NCI-H187 treated with DMSO at 0.1 percent for 48 hours (cell line): ENCODE measurements around the gene CCNE1.

ENCODE experiments used
- DNase-seq: peaks from one replicate; lab custom pipeline; 2025; lab: John Stamatoyannopoulos, UW

Gene CCNE1

GRCh38 chr19:29811125-29812079 is at the start of gene CCNE1:
Gene CCNE1 (plus strand): TSS chr19:29811991. CDS start chr19:29812556, 565 bp downstream.
- DNase-seq = no peak

- no peak for DNase-seq
Measured at GRCh38 chr19:29763196-29763595, 48.6 kb upstream of the CCNE1 start.

DNA sequence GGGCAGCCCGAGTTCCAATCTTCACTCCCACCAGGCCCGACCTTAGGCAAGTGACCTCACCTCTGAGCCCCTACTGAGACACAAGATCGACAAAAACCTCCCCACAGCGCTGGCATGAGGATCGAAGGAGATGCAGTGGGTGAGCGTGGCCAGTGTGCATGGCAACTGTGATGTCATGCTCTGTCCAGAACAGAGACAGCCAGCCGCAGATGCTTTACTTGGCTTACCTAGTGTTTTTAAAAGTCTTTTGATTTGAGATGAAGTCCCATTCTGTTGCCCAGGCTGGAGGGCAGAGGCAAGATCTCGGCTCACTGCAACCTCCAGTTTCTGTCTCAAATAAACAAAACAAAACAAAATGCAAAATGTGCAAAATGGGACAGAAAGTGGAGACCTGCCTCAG is 47.4 kb upstream of the CCNE1 start:
- DNase-seq = no peak

DNA sequence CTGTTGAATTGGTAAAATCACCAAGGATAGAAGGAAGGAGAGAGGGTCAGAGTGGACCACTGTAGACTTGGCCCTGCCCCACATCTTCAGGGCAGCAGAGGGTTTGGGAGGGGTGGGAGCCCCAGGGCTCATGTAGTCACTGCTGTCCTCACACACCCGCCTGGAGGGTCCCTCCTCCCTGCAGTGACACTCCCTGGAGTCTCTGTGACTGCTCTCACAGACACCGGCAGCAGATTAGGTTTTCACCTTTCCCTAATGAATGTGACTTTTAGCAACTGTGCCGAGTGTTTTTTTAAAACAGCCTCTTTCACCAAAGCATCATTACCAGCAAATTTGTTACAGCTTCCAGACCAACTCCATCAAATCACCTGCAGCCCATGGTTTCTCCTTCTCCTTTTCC is 45.7 kb upstream of the CCNE1 start:
- no peak for DNase-seq

DNA sequence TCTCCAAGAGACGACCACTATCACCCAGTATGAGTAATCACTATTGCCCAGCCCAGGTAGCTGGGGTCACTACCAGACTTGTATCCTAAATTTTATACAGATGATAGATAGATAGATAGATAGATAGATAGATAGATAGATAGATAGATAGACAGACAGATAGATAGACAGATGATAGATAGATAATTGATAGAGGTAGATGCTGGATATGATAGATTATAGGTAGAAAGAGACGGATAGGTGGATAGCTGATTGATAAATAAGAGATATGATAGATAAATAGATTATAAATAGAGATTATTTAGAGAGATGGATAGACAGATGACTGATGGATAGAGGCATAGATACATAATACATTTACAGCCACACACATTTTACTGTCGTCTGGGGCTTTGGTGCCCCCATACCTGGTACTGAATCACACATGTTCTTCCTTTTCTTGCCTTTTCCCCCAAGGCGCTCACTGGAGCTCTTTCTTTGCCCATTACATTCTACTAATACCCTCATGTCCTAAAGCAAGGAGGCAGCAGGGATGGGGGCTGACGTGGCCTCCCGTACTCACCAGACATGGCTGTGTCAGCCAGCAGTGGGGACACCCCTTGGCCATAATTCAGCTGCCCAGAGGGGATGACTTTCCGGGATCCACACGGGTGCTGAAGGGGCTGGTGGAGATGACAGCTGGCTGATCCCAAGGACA is 44.6 kb upstream of the CCNE1 start:
- DNase-seq = no peak

- no peak for DNase-seq
Measured at GRCh38 chr19:29768166-29768565, 43.6 kb upstream of the CCNE1 start.

GRCh38 chr19:29769997-29770396 is 41.8 kb upstream of the CCNE1 start:
- no peak for DNase-seq

- no peak for DNase-seq
Measured at GRCh38 chr19:29770648-29771047, 41.1 kb upstream of the CCNE1 start.

DNA sequence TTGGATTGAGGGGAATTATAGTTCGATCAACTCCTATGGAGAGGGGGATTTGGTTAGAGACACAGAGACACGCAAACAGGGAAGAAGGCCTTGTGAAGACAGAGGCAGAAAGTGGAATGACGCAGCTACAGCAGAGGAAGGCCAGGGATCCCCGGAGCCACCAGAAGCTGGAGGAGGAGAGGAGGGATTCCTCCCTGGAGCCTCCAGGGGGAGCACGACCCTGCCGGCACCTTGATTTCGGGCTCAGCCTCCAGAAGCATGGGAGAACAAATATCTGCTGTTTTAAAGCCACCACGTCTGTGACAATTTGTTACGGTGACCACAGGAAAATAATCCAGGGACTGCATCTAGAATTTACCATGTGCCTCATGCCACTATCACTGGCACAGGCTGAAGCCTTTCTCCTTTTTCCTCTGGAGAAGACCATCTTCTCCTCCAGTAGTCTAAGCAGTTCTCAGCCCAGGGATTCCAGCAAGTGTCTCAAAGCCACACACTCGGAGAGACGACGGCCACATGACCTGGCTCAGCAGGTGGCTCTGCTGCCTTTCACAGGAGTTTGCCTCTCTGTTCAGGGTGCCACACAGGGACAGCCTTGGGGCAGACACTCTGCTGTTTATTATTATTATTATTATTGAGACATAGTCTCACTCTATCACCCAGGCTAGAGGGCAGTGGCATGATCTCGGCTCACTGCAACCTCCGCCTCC is 39.9 kb upstream of the CCNE1 start:
- no peak for DNase-seq

DNA sequence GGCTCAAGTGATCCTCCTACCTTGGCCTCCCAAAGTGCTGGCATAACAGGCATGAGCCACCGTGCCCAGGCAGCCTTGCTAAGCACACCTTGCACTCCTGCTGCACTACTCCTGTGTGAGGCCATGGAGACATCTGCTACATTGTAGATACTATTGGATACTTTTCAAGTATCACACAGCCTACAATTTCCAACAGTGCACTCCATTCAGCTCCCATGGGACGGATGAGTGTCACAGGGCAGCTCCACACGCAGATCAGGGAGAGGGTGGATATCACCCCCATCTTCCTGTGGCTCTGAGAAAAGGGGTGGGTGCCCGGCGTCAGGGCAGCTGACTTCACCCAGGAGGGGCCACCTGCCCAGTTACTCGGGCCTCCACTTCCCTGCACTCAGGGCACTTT is 39.1 kb upstream of the CCNE1 start:
- no peak for DNase-seq

GRCh38 chr19:29773141-29773540 is 38.6 kb upstream of the CCNE1 start:
- no peak for DNase-seq

DNA sequence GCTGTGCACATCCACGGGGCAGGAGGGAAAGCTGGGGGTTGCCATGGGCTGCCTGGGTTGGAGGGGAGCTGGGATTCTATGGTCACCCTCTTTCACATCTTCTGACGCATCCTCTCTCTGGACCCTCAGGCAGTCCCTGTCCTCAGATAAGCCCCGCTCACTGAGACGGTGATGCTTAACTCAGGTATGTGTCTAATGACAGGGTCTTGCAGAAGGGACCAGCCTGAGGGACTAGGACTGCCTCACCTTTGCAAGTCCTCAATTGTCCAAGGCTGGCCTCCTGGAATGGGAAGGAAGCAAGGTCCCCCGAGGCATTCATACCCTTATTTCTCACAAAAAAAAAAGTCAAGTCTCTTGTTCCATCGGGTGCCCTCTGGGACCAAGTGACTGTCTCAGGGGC is 37.7 kb upstream of the CCNE1 start:
- no peak for DNase-seq

- DNase-seq = no peak
Measured at GRCh38 chr19:29777781-29778309, 33.9 kb upstream of the CCNE1 start.

DNA sequence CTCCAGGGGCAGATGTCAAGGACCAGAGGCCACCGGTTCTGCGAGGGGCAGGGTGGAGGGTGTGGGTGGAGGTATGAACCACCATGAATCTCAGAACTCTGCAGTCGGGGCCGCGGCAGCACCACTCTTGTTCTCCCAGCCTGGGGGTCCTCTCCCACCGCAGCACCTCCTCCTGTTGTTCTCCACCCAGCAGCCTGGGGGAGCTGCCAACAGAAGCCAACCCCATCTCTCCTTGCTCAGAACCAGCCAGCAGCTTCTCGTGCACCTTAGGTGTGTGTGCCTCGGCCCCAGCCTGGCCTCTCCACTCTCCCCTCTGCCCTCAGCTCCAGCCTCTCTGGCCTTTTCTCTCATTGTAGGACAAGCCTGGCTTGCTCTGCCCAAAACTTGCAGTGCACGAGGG is 31.9 kb upstream of the CCNE1 start:
- no peak for DNase-seq

- DNase-seq = no peak
Measured at GRCh38 chr19:29781386-29782259, 30.2 kb upstream of the CCNE1 start.

- no peak for DNase-seq
Measured at GRCh38 chr19:29782260-29782580, 29.6 kb upstream of the CCNE1 start.

GRCh38 chr19:29783627-29784190 is 28.1 kb upstream of the CCNE1 start:
- DNase-seq = no peak

DNA sequence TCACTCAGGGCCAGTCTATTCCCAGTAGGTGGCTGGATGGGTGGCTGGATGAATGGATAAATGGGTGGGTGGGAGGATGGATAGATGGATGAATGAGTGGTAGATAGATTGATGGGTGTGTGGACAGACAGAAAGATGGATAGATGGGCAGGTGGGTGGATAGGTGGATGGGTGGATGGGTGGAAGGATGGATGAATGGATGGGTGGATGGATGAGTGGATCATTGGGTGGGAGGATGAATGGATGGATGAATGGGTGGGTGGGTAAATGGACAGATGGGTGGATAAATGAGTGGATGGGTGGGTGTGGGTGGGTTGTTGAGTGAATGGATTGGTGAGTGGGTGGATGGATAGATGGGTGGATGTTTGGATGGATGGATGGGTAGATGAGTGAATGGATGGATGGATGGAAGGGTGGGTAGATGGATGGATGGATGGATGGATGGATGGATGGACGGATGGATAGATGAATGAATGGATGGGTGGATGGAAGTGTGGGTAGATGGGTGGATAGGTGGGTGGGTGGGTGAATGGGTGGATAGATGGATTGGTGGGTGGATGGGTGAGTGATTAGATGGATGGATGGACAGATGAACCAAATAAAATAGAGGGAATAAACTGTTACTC is 27.1 kb upstream of the CCNE1 start:
- DNase-seq = no peak

GRCh38 chr19:29785360-29785759 is 26.4 kb upstream of the CCNE1 start:
- no peak for DNase-seq

DNA sequence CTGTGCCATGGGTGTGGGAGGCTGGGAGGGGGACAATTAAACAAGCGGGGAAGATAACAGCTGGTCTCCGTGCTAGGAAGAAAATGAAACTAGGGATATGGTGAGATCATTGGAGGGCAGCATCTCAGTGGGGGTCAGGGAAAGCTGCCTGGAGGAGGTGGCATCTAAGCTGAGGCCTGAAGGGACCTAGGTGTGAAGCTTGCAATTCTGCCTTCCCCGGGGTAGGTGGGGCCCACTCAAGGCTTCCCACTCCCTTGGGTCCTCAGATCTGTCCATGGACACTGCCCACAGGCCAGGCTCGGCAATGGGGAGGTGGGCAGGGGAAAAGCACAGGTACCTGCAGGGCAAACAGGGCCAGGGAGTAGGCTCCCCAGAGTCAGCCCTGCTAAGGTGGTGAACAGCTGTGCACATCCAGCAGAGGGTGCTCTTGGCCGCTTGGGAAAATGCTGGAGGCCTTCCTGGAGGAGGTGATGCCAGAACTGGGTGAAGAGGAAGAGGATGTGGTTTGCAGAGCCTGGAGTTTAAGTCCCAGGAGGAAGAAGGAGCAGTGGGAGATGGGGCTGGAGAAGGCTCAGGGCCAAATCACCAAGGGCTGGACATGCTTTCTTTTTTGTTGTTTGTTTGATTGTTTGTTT is 25.7 kb upstream of the CCNE1 start:
- DNase-seq = no peak
